CD4-positive, alpha-beta T cell treated with Interleukin-15 for 4 hours (primary cell): ENCODE data around the gene SEC16A.

ENCODE experiments used
- DNase-seq: peaks from one replicate; pipeline ENCODE4 v3.0.0-alpha.2; 2020; ENCODE audit warnings: low spot score

SEC16A gene

DNA sequence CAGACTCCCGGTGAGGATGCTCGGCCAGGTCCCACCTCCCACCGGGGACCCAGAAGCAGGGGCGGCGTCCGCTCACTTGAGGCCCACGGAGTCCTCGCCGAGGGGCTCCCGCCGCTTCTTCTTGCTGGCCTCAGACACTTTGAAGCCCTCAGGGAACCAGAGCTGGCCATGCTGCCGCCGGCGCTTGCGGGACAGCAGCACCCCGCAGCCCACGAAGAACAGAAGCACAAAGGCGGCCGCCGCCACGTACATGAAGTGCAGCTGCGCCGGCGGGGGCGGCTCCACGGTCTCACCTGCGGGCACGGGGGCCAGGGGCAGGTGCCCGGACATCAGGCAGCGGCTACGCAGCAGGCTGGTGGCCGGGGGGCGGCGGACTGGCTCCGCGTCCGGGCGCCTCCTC is 19.4 kb upstream of the SEC16A start:
- DNase-seq, result no peak

DNA sequence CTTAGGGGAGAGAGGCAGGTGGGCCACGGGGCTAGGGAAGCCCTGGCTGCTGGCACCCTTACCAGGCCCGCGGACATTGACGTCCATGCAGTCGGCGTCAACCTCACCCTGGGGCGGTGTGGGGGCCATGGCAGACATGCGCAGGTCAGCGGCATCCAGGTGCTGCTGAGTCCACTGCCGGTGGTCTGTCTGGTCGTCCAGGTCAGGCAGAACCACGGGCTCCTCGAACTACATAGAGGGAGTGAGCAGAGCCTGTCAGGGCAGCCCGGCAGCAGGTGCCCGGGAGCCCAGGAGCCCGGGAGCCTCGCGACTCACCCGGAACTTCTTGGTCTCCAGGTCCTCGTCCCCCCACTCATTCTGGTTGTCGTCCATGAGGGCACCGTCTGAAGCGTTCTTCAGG is 18.8 kb upstream of the SEC16A start:
- no peak for DNase-seq

DNA sequence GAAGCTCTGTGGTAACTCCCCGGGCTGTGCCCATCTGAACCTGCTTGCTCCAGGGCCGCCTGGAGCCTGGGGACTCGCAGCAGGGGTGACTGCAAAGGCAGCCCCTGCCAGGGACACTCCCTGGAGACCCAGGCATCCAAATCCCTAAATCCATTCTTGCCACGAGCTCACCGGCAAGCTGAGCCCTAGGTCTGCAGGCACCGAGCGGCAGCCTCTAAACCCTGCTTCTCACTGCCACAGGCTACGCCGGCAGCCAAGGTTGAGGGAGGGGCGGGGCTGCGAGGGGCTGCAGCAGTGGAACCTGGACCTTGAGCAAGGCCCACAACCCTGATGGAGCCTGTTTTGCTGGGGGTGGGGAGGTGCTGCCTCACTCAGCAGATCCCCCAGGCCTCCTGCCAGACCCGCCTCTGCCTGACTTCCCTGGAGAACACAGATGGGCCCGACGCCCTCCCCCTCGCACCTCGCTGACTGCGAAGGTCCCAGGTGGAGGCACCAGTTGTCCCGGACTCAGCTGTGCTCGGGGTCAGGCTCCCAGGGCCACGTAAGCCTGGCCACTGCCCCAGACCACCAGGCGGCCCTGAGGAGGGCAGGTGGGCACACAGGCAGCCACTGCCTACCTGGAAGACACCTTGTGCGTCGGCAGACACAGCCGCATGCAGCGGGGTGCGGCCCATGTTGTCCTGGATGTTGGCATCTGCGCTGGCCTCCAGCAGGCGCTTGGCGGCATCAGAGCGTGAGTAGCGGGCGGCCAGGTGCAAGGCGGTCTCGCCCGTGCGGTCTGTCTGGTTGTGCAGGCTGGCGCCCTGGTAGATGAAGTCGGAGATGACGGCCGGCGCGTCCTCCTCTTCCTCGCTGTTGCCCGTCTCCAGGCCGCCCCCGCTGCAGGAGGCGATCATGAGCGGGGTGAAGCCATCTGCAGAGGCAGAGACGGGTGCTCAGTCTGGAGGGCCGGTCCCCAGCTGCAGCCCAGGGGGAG is 17.4 kb upstream of the SEC16A start:
- DNase-seq, result no peak

DNA sequence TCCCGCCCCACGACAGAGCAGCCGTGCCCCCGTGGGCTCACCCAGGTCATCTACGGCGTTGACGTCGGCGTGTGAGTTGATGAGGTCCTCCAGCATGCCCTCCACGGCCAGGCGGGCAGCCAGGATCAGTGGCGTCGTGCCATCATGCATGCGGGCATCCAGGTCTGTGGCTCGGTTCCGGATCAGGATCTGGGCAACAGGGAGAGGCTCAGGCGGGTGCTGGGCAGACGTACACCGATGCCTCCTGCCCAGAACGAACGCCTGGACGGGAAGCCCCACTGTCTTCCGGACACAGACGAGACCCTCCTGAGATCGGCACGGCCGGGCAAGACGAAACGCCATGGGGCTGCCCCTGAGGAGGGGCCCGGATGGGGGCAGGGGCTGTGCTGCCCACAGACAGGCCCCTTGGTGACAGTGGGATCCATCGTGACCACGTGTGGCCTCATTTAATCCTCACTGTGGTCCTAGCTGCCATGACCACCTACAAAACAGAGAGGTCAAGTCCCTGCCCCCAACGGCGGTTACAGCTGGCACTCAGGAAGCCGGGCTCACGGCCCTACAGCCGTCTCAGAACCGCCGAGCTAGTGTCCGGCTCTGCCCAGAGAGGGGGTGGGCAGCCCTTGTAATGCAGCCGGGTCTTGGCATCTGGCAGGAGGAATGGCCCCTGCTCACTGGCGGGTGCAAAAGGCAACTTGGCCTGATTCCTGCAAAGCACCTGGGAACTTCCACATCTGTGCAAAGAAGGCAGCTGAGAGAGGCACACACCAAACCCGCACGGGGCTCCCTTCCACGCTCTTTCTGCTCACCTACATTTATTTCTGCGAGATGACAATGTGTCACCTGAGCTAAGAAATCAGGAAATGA is 16.5 kb upstream of the SEC16A start:
- DNase-seq, result no peak

DNA sequence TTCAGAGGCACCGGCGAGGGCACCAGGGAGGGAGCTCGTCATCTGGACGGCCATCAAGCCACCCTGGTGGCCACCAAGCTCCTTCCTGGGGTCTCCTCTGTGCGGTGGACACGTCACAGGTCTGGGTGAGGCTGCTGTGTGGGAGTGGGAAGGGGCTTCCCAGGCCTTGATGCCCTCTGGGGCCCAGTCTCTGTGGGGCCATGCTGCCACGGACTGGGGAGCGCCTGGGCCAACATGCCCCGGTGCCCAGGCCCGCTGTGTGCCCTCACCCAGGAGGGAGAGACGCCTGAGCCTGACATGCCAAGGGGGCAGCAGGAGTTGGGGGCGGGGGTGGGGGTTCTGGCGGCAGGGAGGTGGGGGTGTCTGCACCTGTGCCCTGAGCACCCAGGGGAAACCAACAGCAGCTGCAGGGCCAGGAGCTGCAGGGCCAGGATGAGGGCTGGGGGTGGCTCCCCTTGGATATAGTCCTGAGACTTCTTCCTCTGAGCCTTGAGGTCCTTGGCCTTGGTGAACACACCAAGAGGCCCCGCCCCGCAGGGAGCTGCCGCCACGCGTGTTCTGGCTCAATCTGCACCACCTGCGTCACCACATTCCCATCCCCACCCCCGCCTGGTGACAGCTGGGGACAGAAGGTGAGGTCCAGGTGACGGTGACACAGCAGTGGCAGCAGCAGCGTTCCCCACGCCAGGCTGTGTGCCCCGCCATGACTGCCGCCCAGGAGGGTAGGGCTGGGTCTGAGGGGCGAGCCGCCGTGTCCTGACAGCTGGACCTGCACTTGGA is 15.3 kb upstream of the SEC16A start:
- no peak for DNase-seq

DNA sequence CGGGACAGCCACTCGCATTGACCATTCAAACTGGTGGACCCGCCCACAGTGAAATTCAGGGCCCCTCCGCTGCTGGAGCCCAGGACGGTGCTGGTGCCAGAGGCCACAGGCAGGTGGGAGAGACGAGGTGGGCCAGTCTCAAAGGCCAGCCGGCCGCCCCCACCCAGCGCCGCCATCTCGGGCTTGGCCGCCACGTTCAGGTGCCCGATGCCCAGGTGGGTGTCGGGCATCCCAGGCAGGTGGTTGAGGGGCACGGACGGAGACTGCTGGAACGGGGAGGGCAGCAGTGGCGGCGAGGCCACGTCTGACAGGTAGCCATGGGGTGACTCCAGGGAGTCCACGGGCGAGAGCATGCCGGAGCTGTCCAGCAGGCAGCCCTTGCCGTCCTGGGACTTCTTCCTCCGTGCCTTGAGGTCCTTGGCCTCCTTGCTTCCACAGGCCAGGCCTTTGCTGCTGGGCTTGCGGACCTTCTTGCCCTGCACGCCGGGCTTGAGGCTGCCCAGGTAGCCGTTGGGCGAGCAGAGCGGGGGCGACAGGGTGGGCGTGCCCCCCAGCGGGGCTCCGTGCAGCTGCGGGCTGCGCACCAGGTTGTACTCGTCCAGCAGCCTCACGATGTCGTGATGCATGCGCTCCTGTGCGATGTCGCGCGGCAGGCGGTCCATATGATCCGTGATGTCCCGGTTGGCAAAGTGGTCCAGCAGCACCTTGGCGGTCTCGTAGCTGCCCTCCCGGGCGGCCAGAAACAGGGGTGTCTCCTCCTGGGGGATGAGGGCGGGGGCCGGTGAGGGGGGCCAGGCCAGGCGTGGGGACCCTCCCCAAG is 14.2 kb upstream of the SEC16A start:
- no peak for DNase-seq

DNA sequence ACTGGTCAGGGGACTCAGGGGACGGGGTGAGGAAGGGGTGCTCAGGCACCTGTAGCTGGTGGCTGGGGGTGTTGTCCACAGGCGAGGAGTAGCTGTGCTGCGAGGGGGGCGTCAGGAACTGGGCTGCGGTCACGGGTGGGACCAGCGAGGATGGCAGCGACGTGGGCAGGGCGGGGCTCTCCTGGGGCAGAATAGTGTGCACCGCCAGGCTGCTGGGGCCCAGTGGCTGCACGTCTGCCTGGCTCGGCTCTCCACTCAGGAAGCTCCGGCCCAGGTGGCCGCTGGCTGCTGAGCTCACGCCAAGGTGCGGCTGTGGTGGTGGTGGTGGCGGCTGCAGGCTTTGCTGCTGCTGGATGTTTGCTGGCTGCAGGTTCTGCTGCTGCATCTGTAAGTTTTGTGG is 13.3 kb upstream of the SEC16A start:
- DNase-seq, result no peak

DNA sequence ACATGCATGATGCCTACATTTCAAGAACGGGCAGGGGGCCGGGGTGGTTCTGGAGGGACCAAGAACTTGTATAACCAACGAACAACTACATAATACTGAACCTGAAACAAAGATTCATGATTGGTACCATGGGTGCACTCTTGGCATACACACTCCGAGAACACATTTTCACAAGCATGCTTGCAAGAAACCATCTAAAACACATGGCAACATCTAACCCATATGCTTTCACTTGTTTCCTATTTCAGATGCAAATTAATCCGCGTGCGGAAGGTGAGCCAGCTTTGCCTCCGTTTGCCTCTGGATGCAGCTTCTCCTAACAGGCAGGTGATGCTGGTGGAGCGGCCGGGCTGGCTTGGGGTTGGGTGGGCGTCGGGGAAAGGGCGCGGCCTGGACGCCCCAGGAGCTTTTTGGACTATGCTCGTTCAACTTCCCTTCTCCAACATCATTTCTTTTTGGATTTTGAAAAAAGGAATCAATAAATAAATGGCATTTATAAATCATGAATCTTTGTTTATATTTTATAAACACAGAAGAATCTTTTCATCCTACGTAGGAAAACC is 12.5 kb upstream of the SEC16A start:
- DNase-seq, result no peak

DNA sequence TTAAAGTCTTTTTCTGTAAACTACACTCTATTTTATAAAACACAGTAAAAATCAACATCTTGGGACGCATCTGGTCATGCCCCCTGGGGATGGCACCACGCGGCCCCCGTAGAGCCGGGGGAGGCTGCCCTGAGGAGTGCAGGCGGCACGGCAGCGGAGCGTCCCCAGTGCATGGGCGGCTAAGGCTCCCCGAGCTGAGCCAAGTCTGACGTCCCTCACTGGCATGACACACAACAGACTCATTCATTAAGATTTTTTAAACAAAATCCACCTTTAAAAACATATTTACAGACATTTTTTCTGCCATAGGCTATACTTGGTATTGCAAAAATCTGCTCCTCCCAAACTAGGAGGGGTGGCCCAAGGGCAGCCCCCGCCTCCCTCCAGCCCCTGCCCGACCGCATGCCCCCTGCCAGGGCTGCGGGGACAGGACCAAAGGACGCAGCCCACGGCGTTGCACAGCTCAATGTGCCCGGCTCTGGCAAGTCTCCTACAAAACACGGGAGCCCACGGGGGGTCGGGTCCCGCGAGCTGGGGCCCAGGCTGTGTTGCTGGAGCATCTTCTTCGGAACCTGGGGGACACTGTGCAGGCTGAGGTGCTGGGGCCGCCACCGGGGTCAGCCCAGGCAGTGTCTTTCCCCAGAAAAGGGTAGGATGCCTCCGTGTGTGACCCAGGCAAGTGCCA is 11.8 kb upstream of the SEC16A start:
- no peak for DNase-seq

DNA sequence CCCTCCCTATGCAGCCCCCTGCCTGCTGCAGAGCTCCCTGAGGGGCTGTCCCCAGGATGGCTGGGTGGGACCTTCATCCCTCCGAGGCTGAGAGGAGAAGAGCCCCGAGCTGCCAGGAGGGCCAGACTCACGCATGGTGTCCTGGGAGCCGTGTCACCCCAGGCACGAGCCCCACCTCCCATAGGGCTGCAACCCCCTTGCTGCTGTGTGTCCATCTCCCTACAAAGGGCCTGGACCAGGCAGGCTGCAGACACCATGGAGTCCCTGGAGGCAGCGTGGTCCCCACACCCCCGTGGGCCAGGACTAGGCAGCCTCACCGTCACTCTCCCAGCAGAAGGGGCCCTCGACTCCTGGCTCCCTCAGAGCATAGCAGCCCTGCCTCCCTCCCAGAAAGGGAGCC is 11.2 kb upstream of the SEC16A start:
- DNase-seq, result no peak

DNA sequence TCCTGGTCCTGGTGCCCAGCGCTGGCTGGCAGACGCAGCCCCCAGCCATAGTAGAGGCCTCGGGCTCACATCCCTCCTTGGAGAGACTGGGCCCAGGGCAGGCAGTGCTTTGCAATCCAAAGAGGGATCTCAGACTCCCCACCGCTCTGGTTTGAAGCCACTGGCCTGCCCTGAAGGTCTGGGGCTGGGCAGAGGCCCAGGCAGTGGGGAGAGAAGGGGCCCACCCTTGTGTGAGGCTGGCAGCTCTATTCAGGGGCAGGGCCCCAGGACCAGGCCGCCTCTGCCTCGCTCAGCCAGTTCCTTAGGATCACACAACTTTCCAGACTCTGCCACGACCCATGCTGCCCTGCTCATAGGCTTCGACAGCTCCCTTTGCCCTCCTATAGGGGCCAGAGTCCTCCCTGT is 10.7 kb upstream of the SEC16A start:
- DNase-seq, result no peak

DNA sequence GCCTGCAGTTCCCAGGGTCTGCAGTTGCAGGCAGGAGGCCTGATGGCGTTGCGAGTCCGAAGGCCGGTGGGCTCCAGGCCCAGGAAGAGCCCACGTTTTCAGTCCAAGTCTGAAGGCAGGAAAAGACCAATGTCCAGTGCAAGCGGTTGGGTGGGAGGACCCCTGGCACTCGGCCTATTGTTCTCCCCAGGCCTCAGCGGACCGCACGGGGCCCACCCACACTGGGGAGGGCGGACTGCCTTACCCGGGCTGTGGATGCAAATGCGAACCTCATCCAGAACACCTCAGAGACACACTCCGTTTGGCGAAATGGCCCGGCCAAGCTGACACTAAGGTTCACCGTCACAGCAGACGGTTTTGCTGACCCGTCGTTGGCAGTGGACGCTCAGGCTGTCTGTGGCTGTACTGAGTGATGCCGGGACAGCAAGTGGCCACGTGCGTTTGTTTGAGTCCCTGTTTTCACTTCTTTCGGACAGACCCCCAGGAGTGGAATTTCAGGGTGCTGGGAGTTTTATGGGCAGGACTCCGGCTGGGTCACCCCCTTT is 10.2 kb upstream of the SEC16A start:
- no peak for DNase-seq

DNA sequence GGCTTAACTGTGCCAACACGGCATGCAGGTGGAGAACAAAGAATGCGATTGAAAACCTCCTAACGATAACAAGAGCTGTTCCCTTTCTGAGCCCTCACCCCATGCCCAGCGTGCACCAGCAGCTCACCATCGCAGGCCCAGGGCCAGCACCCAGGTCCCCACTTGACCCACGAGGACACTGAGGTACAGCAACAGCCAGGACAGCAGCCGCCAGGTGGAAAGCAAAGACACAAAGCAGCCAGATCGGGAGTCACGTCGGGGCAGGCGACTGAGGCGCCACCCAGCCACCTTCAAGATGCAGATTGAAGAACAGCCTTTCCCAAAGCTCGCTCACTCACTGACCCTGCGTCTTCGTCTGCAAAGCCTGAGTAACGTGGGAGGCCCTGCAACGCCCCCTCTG is 6.9 kb upstream of the SEC16A start:
- DNase-seq, result no peak

DNA sequence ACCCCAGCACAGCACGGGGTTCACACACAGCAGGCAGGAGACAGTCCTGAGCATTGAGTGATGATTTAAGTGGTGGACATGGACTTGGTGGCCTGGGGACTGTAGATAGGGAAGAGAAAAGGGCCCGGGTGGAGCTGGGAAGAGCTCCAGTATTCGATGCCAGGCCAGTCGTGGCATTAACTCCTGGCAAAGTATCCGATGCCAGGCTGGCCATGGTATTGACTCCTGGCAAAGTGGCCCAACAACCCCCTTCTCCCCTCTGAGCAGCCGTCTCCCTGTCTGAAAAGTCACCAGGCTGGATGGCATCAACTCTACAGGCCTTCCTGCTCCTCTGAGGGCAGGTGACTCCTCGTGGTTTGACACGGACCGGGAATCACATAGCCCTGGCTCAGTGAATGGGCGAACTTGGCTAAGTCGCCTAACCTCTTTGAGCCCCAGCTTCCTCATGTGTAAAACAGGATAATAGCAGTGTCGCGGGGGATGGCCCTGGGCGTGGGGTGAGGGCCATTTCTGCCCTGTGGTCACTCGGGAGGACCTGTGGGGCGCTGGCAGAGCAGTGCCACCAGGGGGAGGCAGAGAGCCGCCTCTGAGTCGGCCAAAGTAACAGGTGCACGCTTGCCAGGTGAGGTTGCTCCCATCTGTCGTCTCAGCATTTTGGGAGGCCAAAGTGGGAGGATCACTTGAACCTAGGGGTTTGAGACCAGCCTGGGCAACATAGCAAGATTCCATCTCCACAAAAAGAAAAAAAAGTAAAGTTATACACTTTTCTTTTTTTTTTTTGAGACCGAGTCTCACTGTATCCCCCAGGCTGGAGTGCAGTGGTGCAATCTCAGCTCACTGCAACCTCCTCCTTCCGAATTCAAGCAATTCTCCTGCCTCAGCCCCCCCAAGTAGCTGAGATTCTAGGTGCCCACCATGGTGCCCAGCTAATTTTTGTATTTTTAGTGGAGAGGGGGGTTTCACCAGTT is 5.7 kb upstream of the SEC16A start:
- DNase-seq, result peak; percentile 75

DNA sequence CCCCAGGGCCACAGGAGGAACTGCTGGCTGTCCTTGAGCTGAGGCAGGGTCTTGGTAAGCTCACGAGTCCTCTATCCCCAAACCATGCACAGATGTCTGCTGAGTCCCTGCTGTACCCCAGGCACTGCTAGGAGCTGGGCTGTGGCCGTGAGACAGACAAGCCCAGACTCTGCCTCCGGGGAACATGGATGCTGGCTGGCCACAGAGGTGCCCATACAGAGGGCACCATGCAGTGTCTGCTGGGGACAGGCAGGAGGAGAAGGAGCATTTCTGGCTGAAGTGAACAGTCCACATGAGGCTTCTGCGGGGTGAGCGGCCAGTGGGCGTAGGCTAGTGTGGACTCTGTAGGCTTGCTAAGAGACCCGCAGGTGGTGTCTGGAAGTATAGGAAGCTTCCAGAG is 4.8 kb upstream of the SEC16A start:
- no peak for DNase-seq

DNA sequence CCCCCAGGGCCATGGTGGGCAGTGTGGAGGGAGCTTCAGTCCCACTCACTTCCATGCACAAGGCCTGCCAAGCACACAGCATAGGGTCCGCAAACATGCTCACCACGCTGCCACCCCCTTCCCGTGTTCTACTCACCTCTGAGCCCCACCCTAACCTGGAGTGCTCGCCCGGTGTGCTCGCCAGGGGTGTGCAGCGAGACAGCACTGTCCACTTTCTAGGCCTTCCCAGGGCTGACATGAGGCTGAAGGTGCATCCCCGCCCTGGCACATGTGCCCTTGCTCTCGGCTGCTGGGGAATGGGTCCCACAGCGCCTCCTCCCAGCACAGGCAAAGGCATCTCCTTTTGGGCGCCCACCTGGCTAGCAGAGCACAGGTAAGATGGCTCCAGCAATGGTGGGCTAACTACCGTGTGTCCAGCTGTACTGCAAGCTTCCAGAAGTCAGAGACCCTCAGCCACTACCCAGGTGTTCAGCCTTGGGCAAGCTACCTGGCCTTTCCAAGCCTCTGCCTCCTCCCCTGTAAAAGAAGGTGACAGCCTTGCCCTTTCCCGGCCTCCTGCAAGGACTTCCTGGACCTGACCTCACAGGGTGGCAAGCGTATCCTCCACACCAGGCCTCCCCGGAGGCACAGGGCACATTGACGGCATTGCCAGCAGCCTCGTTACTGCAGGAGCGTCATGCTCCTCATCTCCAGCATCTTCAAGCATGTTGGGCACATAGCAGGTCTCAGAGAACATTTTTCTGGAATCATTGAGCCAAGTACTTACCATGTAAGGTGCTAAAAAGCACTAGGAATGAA is 4.2 kb upstream of the SEC16A start:
- no peak for DNase-seq

DNA sequence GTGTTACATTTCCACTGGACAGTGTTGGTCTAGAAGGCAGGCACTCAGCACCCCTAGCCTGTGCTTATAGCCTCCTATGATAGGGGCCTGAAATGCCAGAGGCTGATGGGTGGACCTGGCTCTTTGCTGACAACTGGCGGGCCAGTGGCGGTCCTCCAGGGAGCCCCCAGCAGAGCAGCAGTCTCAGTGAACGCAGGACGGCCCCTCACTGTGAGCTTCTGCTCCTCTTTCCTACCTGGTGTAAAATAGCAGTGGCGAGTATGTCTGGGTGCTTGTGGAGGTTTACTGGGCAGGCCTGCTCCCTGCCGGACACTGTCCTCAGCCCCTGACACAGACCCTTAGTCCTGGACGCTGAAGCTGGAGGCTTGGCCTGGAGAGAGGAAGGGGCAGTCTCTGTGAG is 3.3 kb upstream of the SEC16A start:
- no peak for DNase-seq
